Keratinocyte (primary cell): ENCODE measurements around the gene AHRR. TPM values are rescaled to one million over a fixed set of nuclear protein-coding genes. Genes with fewer than 3 reads are reported as not detected.

ENCODE experiments used
- DNase-seq: peaks from one replicate; pipeline ENCODE4 v3.0.0-alpha.2; 2011; ENCODE audit warnings: low read depth, missing footprints, low spot score
- FAIRE-seq: peaks from 2 replicates; lab custom pipeline; 2011; peaks lifted over from hg19 to GRCh38; lab: Jason Lieb, UNC
- H2AFZ ChIP-seq: 2 replicates; pipeline ENCODE4 v1.6.0; 2012; ENCODE audit warnings: low read length, control low read depth, inconsistent platforms; ENCODE audit not compliant: control insufficient read depth
- H3K27ac ChIP-seq: 2 replicates; pipeline ENCODE4 v1.5.1; 2011; ENCODE audit warnings: low read length; ENCODE audit not compliant: control insufficient read depth, insufficient read depth
- H3K27me3 ChIP-seq: 3 replicates; pipeline ENCODE4 v1.6.0; 2011; ENCODE audit warnings: low read length; ENCODE audit not compliant: control insufficient read depth, insufficient read depth; ENCODE audit errors: extremely low read depth
- H3K36me3 ChIP-seq, 2 experiments: 2 replicates in 1 of 2; 3 replicates in 1 of 2; pipeline ENCODE4 v1.5.1; 2011; ENCODE audit warnings: low read length in 2 of 2, mild to moderate bottlenecking in 1 of 2; ENCODE audit not compliant: control insufficient read depth in 2 of 2, insufficient read depth in 2 of 2; ENCODE audit errors: extremely low read depth in 1 of 2
- H3K4me1 ChIP-seq: 3 replicates; pipeline ENCODE4 v1.5.1; 2011; ENCODE audit warnings: low read length; ENCODE audit not compliant: control insufficient read depth, insufficient read depth; ENCODE audit errors: extremely low read depth
- H3K4me2 ChIP-seq: 3 replicates; pipeline ENCODE4 v1.6.0; 2011; ENCODE audit warnings: low read depth, low read length; ENCODE audit not compliant: control insufficient read depth, insufficient read depth; ENCODE audit errors: extremely low read depth
- H3K4me3 ChIP-seq, 3 experiments: fragments of 200-600 bp in 1 of 3; sonication (generic) in 1 of 3; 2 replicates in 2 of 3; 3 replicates in 1 of 3; pipeline ENCODE4 v1.5.1; 2011 to 2016; ENCODE audit warnings: low read length in 3 of 3, mild to moderate bottlenecking in 3 of 3, control low read depth in 2 of 3, inconsistent platforms in 1 of 3, low read depth in 1 of 3, mixed read lengths in 1 of 3, mixed run types in 1 of 3, moderate library complexity in 1 of 3; ENCODE audit not compliant: control insufficient read depth in 2 of 3, insufficient read depth in 2 of 3; ENCODE audit errors: extremely low read depth in 1 of 3
- H3K79me2 ChIP-seq: 2 replicates; pipeline ENCODE4 v1.6.0; 2012; ENCODE audit warnings: low read length; ENCODE audit not compliant: control insufficient read depth, insufficient read depth
- H3K9ac ChIP-seq: 3 replicates; pipeline ENCODE4 v1.6.0; 2011; ENCODE audit warnings: low read length; ENCODE audit not compliant: control insufficient read depth, insufficient read depth; ENCODE audit errors: extremely low read depth
- H3K9me1 ChIP-seq: 3 replicates; pipeline ENCODE4 v1.6.0; 2011; ENCODE audit warnings: low read length; ENCODE audit not compliant: control insufficient read depth, insufficient read depth; ENCODE audit errors: extremely low read depth
- H3K9me3 ChIP-seq: 2 replicates; pipeline ENCODE4 v1.5.1; 2012; ENCODE audit warnings: low read depth, low read length; ENCODE audit not compliant: control insufficient read depth
- H4K20me1 ChIP-seq: 3 replicates; pipeline ENCODE4 v1.6.0; 2011; ENCODE audit warnings: low read length; ENCODE audit not compliant: control insufficient read depth, insufficient read depth; ENCODE audit errors: extremely low read depth
- CTCF ChIP-seq, 3 experiments: IDR thresholded peaks in 1 of 3; conservative IDR thresholded peaks in 1 of 3; optimal IDR thresholded peaks in 1 of 3; 2 replicates in 2 of 3; 3 replicates in 1 of 3; pipeline versions ENCODE3 to v1.5.1; 2011; ENCODE audit warnings: low read length in 3 of 3, mild to moderate bottlenecking in 3 of 3, moderate library complexity in 2 of 3, control low read depth in 1 of 3, inconsistent platforms in 1 of 3; ENCODE audit not compliant: insufficient read depth in 2 of 3; ENCODE audit errors: extremely low read depth in 1 of 3
- EZH2 ChIP-seq: IDR thresholded peaks from one replicate; pipeline ENCODE4 v1.6.1; 2012; ENCODE audit warnings: inconsistent platforms, mild to moderate bottlenecking, low read length, moderate library complexity
- dilution Hi-C: fragments of 300-500 bp; cut with MboI; formaldehyde crosslinking; loops from one replicate; pipeline ENCODE4 v1.7.0; 2020; ENCODE audit warnings: low sequenced_read_pairs; ENCODE audit not compliant: extremely low pct_ligation_motif_present
- polyA plus RNA-seq, 5 experiments: library from polyadenylated mRNA; depleted of rRNA in 3 of 5; stranded (reverse) in 3 of 5; stranded (forward) in 1 of 5; unstranded in 1 of 5; fragments of >200 nt; gene quantifications; 1 replicate in 1 of 5; 2 replicates in 3 of 5; 3 replicates in 1 of 5; pipeline versions ENCODE4 v1.2.1 to v1.2.3, GENCODE V29; 2011 to 2012; ENCODE audit warnings: missing spikeins in 2 of 5, low read depth in 1 of 5, low replicate concordance in 1 of 5

AHRR gene
- polyA plus RNA-seq, 1 donor (not counting 4 experiments of a cell fraction or from before 2014, with no cell fraction given) = 0.24 TPM

GRCh38 chr5:428754-429452, 107.4 kb downstream of the AHRR start:
- DNase-seq (no peak), FAIRE-seq (no peak)
- H3K4me1 ChIP-seq = peaks cover 7% of the 10 kb centered on the region
- H3K27me3 ChIP-seq = no peaks in the 10 kb centered on the region
- H3K9ac ChIP-seq = no peak overlapping the region
- H4K20me1 ChIP-seq = no peaks in the 10 kb centered on the region
- H3K9me1 ChIP-seq = no peaks in the 10 kb centered on the region
- no peak overlapping the region for H3K27ac ChIP-seq
- dilution Hi-C loops = no loop called here
- no peaks in the 10 kb centered on the region for H3K79me2 ChIP-seq
- TF ChIP-seq EZH2 = no peak
- no peak for TF ChIP-seq CTCF (optimal IDR thresholded peaks at IDR 0.05 in 1 of 3, IDR thresholded peaks at IDR 0.05 in 1 of 3, conservative IDR thresholded peaks at IDR 0.05 in 1 of 3; ENCODE audit: extremely low read depth in 1 of 3, insufficient read depth in 2 of 3, low read length in 3 of 3)
- no peaks in the 10 kb centered on the region for H3K9me3 ChIP-seq
- H3K4me3 ChIP-seq = no peak overlapping the region
- H3K4me2 ChIP-seq = no peak overlapping the region
- no peaks in the 10 kb centered on the region for H3K36me3 ChIP-seq
- no peak overlapping the region for H2AFZ ChIP-seq

- H3K9me3 ChIP-seq = no peaks in the 10 kb centered on the region
- H3K9ac ChIP-seq = no peak overlapping the region
- no peak for DNase-seq
- no peaks in the 10 kb centered on the region for H3K36me3 ChIP-seq
- no peaks in the 10 kb centered on the region for H4K20me1 ChIP-seq
- dilution Hi-C loops = no loop called here
- peaks cover 6% of the 10 kb centered on the region for H3K4me1 ChIP-seq
- peak overlapping the region; percentile 49 for H2AFZ ChIP-seq
- no peak for TF ChIP-seq EZH2
- peak in 1 of 3 experiments; percentile 21 for TF ChIP-seq CTCF (optimal IDR thresholded peaks at IDR 0.05 in 1 of 3, IDR thresholded peaks at IDR 0.05 in 1 of 3, conservative IDR thresholded peaks at IDR 0.05 in 1 of 3; ENCODE audit: extremely low read depth in 1 of 3, insufficient read depth in 2 of 3, low read length in 3 of 3)
- no peak overlapping the region for H3K4me3 ChIP-seq
- peak overlapping the region; percentile 45 for H3K4me2 ChIP-seq
- no peaks in the 10 kb centered on the region for H3K79me2 ChIP-seq
- no peaks in the 10 kb centered on the region for H3K9me1 ChIP-seq
- no peaks in the 10 kb centered on the region for H3K27me3 ChIP-seq
- no peak for FAIRE-seq
- no peak overlapping the region for H3K27ac ChIP-seq
Observed at GRCh38 chr5:429453-430188, 108.1 kb downstream of the AHRR start.
